NCI-H2227 (cell line): ENCODE data around the gene NEMP2.

Experiments used
- DNase-seq: peaks from one replicate; lab custom pipeline; 2025; ENCODE audit not compliant: unreplicated experiment; lab: John Stamatoyannopoulos, UW

The NEMP2 gene

DNA sequence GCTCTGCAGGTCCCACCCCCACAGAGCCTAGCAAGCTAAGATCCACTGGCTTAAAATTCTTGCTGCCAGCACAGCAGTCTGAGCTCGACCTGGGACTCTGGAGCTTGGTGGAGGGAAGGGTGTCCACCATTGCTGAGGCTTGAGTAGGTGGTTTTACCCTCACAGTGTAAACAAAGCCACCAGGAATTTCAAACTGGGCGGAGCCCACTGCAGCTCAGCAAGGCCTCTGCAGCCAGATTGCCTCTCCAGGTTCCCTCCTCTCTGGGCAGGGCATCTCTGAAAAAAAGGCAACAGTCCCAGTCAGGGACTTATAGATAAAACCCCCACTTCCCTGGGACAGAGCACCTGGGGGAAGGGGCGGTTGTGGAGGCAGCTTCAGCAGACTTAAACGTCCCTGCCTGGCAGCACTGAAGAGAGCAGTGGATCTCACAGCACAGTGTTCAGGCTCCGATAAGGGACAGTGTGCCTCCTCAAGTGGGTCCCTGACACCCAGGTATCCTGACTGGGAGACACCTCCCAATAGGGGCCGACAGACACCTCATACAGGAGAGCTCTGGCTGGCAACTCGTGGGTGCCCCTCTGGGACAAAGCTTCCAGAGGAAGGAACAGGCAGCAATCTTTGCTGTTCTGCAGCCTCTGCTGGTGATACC is 20.0 kb upstream of the NEMP2 start:
- no peak for DNase-seq

DNA sequence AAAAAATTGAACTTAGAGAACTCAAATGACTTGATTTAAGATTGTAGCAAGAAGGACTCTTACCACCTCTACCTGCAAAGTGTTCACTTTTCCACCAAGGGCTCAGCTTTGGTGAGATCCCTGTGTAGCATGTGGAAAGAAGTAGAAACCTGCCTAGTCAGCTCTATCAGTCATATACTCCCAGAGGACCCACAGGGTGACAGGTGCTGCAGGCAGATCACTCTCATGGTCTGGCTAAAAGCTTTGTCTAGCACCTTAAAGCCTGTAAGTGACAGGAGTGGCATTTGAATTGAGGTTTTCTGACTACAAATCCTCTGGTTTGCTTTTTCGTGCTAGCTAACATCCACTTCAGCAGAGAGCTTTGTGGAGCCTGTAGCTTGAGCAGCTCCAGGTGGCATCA is 18.7 kb upstream of the NEMP2 start:
- no peak for DNase-seq

DNA sequence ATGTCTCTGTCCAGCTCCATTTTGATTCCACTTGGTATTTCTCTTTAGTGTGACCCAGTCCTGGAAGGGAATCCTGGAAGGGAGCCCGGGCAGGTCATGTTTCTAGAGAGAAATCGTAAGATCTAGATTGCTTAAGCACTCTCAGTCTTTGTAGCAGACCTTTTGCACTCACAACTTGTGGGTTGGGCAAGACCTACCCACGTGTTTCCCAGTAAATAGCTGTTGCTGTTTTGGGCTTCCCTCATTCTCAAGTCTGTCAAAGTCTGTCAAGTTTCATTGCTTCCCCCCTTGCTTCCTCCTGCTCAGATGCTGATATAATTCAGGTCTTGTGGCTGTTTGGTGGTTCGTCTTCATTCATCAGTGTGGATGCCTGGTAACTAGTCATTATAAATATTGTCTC is 17.4 kb upstream of the NEMP2 start:
- no peak for DNase-seq

DNA sequence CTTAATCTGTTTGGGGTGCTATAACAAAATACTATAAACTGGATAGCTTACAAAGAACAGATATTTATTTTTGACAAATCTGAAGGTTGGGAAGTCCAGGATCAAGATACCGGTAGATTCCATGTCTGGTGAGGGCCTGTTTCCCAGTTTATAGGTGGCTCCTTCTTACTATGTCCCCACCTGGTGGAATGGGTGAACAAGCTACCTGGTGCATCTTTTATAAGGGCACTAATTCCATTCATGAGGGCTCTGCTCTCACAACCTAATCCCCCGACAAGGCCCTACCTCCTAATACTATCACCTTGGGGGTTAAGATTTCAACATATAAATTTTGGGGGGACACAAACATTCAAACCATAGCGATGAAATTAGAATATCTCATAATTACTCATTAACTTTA is 15.6 kb upstream of the NEMP2 start:
- DNase-seq = no peak

DNA sequence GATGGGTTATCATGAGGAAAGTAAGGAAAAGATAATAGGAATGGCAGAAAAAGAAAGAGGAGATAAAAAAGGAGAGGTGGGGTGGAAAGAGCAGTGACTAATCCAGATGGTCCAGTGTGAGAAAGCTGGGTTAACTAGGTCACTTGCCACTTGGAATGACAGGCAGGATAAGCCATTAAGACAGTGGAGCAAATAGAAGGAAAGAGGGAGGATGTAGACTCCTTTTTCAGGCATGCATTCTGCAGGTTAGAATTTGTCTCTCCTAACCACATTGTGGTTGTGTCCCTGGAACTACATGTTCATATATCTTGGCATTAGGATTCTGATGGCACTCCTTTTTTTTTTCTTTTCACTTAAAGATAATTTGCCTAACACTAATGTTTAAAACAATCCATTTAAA is 13.4 kb upstream of the NEMP2 start:
- DNase-seq = no peak

DNA sequence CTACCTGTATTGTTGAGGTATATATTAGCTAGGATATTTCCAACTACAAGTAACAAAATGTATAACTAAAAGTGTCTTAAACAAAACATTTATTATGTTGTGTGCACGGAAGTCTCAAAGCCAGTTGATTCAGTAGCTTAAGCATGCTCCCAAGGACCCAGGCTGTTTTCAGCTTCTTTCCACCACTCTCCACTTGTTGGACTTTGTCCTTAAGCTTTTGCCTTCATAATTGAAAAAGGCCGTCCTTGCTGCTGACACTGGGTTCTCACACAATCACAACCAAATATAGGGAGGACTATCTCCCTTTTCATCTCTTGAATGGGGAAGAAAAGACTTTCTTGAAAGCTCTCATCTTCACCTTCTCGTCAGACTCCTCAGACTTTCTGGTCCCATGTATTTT is 12.2 kb upstream of the NEMP2 start:
- DNase-seq = no peak

DNA sequence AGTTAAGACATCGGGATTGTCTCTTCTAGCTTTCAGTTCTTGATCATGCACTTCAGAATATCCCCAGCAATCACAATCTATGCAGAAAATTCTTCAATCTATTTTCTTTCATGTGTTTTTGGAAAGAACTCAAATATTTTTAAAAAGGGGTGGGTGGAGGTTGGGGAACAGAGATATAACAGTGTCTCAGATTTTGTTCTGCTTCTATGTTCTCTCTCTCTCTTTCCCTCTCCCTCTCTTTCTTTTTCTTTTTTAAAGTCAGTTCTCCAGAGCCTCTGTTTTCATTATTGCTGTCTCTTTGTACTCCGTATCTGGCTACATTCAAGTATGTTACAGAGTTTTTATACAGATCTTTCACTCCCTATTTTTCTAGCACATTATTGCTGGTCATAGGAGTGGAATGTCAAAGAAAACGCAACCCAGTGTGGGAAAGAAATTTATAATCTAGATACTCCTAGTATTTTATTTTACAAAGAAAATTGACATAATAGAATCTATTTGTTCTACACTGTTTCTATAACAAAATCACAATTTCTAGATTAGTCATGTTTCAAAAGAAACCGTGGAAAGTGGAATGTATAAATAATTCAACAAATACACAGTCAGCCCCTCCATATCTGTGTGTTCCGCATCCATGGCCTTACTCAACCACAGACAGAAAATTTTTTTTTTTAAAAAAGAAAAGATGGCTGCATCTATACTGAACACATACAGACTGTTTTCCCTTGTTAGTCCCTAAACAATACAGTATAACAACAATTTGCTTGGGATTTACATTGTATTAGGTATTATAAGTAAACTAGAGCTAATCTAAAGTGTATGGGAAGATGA is 11.2 kb upstream of the NEMP2 start:
- no peak for DNase-seq

DNA sequence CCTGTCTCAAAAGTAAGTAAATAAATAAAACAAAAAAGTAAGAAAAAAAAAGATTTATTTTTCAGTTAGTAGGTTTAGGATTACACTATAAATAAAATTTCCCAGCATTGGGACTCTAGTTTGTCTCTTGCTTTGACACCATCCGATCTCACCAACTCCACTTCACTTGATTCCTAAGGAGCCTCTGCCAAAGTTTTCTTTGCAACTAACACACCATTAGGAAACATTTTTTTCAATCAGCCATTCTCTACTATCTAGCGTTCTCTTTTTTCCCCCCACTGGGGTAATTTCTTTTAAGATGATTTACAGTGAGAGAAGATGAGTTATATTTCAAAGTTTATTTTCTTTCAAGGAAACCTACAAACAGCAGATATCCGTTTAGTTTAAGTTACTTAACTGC is 10.6 kb upstream of the NEMP2 start:
- no peak for DNase-seq

DNA sequence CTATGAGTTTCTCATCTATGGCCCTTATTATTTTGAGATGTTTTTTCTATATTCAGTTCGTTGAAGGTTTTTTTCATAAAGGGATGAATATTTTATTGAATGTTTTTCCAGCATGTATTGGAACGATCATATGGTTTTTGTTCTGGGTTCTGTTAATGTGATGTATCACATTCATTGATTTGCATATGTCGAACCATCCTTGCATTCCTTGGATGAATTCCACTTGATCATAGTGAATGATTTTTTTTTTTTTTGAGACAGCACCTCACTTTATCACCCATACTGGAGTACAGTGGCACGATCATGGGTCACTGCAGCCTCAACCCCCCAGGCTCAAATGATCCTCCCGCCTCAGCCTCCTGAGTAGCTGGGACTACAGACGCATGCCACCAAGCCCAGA is 5.5 kb upstream of the NEMP2 start:
- DNase-seq = peak; percentile 33

DNA sequence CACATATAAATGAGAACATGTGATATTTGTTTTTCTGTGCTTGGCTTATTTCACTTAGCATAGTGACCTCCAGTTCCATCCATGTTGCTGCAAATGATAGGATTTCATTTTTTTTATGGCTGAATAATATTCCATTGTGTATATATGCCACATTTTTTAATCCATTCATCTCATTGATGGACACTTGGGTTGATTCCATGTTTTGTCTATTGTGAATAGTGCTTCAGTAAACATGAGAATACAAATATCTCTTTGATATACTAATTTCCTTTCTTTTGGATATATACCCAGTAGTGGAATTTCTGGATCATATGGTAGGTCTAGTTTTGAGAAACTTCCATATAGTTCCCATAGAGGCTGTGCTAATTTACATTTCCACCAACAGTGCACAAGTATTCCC is 3.7 kb upstream of the NEMP2 start:
- no peak for DNase-seq

DNA sequence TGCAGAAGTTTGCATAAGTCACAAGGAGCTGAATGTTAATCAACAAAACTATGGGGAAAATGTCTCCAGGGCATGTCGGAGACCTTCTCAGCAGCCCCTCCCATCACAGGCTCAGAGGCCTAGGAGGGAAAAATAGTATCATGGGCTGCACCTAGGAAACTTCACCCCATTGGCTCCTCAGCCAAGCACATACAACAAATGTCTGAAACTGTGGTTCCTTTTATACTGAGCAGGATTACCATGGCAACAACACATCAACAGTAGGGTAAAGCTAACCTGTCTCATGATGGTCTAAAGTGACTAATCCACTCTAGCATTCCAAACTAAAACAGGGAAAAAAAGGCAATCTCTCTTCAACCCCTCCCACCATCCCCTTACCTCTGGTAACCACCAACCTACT is 3.2 kb upstream of the NEMP2 start:
- no peak for DNase-seq

DNA sequence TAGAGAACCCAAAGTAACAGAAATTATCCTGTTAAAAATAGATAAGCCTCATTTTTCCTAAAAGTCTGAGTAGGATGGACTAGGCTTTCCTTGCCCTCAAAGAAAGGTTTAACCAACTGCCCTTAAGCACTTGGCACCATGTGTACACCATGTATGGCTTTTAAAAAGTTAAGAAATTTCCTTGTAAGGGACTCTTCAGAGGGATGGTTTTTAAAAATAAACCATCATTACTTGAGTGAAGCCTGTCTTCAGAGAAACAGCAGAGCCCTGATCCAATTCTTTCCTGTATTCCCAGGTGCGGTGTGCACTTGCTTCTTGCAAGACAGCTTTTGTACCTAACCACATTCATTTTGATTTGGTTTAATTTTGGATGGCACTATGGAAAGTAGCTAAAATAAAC is 1.1 kb upstream of the NEMP2 start:
- peak; percentile 41 for DNase-seq

DNA sequence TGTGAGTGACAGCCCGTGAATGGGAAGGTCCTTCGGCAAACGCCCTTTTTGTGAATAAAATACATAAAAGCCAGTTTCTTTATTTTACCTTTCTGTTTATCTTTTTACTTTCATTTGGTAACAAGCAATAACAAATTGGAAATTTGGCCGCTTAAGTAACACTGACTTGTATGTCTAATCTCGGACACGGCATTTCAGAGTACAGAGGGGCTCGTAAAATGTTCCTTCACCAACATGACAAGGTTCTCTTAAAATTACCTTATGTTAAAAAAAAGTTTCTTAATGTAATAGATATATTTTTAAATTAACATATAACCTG is 558 bp upstream of the NEMP2 start:
- no peak for DNase-seq

DNA sequence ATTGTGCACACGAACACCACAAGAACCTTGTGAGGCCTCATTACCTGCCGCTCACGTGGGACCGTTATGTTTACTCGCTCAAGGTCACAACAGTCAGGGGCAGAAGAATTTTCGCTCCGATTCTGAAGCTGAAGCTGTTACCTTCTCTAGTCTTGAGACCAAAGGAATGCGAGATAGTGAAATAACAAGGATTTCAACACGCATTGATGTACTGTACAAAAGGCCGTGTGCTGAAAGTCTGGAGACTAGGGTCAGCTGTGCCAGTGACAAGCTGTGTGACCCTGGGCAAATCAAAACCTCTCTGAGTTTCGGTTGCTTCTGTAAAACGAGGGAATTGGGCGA is 583 bp downstream of the NEMP2 start:
- DNase-seq = peak; percentile 57

DNA sequence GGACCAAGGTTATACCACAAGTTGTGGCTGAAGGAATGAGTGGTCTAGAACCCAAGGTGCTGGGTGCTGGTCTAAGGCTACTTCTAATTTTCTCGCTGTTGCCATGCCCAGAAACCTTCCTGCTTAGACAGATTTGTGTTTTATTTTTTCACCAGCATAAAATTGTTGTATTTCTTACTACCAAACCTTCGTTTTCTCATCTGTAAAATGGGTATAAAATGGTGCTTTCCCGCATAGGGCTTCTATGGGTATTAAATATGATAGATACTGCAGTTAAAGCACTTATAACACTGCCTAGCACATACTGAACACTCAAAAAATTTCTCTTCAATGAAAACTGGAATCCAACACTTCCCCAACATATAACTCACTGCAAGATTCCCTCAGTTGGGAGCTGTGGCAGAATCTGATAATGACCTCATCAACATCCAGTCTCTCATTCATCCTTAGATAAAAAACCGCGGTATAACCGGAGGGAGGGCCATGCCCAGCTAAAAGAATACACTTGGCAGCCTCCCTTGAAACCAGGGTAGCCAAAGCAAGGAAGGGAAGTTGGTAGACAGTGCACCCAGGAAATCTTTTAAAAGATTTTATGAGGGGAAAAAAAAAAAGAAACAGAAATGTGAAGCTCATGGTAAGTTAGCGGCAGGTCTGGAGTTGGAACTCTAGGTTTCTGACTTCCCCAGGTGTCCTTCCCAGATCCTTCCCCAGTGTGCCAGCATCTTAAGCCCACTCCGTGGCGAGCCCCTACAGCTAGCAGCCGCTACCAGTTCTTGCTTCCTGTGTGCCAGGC is 1.2 kb downstream of the NEMP2 start:
- DNase-seq = no peak

DNA sequence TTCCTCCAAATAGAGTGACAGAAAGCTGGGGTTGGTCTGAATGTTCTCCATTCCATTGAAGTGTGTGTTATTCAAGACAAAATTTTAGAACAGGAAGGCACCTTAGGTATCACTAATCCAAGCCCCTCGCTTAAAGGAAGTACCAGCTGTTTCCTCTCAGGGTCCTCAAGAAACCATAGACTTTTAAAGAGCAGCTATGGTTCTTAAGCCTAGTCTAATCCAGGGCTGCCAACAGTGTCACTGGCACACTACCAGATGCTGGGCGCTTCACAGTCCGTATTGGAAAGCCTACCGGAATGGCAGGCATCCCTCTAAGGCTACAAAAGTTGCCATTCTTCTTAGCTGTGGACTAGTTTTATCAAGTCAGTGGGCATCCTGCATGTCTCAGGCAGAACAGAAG is 1.9 kb downstream of the NEMP2 start:
- DNase-seq = no peak

DNA sequence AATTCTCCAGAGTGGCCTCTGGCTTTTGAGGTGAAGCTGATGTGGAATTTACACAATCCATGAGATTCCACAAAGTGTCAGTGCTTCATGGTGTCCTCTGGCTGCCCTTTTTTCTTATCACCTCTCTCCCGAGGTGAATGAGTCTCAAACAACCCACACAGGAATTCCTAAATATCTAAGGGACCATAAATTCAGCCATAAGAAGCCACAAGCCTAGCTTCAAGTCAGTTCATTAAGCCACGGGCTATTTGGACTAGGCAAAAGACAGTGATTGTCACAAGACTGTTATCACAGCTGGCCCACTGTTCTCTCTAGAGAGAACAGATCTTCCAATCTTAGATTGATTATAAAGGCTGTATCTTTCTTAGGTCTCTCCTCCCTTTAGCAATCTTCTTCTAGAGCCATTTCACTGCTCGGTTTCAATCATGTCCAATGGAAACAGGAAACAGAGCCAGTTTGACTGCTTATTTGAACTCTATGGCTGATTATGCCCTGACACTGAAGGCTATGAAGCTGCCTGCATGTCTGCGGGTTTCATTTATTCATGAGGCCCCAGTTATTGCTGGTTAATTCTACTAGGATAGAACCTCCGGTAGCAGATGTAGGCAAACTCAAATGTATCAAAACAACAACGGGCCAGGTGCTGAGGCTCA is 4.1 kb downstream of the NEMP2 start:
- peak; percentile 56 for DNase-seq

DNA sequence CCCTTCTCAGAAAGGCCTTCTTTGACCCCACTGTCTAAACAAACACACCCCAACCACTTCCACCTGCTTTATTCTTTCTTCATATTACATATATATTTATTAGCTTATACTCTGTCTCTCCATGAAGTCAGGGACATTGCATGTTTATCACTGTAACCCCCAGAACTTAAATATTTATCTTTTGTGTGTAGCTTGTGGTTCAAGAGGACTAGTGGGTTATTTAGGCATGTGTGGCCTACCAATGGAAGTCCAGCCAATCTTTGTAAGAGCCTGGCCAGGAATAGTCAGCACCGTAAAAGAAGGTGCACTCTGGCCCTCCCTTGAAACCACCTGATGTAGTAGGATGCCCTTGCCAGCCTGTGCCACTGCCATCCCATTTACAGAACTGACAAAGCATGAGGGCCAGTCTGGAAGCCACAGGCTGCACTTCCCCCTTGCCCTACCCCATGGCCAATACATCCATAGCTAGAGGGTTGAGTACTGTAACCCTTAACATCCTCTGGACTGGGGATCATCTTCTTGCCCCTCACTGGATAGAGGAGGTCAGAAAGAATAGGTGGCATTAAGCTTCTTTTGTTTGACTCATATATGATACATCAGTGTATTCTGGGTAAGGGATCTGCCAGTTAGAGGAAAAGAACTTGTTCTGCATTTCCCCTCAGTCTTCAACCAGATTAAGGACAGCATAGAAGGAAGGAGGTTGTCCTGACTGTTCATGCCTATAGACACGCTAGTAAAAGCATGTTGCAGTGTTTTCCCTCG is 4.9 kb downstream of the NEMP2 start:
- DNase-seq = no peak

DNA sequence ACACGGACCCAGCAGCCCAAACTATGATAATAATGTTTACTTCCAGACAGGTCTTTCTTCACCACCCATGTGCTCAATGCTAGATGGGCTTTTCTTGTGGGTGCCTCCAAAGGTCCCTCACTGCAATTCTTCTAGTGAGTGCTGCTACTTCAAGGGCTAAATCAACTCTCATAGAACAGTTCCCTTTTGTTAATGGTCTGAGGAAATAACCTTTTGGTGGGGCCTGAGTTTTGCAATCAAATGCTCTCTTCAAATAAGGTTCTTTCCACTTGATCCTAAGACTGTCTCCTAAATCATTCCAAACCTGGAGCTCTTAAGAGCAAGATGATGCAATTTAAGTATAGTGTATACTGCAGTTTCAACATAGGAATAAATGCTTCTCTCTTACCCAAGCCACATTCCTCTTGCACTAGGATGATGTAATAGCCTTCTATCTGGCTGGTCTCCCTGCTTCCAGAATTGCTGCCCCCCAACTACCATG is 6.0 kb downstream of the NEMP2 start:
- DNase-seq = no peak

DNA sequence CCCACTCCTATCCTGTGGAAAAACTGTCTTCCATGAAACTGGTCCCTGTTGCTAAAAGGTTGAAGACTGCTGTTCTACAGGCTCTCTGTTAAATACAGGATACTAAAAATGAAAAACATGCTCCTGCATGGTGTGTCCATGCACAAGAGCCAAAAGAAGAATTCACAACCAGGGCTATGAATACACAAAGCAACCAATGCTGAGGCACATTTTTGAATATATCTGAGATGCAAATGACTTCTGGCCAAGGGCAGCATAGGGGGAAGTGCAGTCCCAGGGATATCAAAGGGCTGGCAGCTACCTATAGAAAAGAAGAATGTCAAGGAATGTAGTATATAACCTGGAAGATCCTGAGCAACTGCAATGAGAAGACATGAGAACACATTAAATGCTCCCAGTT is 6.6 kb downstream of the NEMP2 start:
- no peak for DNase-seq

DNA sequence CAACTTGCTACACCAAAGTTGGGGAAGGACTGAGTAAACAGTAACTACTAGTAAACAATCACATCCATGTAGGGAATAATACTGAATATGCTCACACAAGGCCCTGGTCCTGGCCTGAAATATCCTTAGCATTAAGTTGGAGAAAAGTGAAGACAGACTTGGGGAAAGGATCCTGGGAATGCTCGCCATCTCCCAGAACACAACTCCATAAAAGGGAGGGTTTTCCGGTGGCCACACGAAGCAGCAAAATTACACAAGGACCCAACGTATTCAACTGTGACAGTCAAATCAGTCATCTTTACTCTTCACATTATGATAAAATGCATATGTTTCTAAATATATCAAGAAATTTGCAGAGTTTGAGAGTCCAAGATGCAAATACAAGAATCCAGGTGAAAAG is 7.3 kb downstream of the NEMP2 start:
- DNase-seq = no peak
